Right lobe of liver (tissue), 6 donors: ENCODE data around the gene BANP. TPM values are rescaled to one million over a fixed set of nuclear protein-coding genes. Genes with fewer than 3 reads are reported as not detected.
"Not testable (repeated sequence)": the region's sequence is repeated elsewhere in the genome, so short reads cannot be mapped to it uniquely, and the experiment has no call there.

Experiments
- ATAC-seq, 4 donors: fragments of 200-7000 bp; cut with Tn5 transposase; one replicate each; pipeline ENCODE4 v1.9.1; 2020; ENCODE audit warnings: mild to moderate bottlenecking in 4 of 4, moderate library complexity in 4 of 4
- DNase-seq, 3 donors: peaks; one replicate each; pipeline ENCODE4 v3.0.0-alpha.2; 2020
- H3K27ac ChIP-seq, 3 donors: fragments of 200-600 bp; one replicate each; pipeline ENCODE4 v1.8.0; 2022
- H3K27me3 ChIP-seq, 2 donors: fragments of 200-600 bp; one replicate each; pipeline ENCODE4 v1.8.0; 2022
- H3K36me3 ChIP-seq, 4 donors: fragments of 200-600 bp; sonication (generic) in 1 of 4; one replicate each; pipeline versions ENCODE4 v1.5.1 to v1.8.0; 2017 to 2022; ENCODE audit warnings: control low read depth in 1 of 4
- H3K4me1 ChIP-seq, 4 donors: fragments of 200-600 bp; sonication (generic) in 1 of 4; one replicate each; pipeline versions ENCODE4 v1.5.1 to v1.8.0; 2017 to 2022; ENCODE audit warnings: control low read depth in 1 of 4
- H3K4me3 ChIP-seq, 3 donors: fragments of 200-600 bp; one replicate each; pipeline ENCODE4 v1.8.0; 2022
- H3K9me3 ChIP-seq, 4 donors: fragments of 200-600 bp; sonication (generic) in 1 of 4; one replicate each; pipeline versions ENCODE4 v1.5.1 to v1.8.0; 2017 to 2022; ENCODE audit warnings: control low read depth in 1 of 4
- CTCF ChIP-seq, 4 donors: fragments of 200-600 bp in 3 of 4; fragments of 450-650 bp in 1 of 4; IDR thresholded peaks; one replicate each; pipeline versions ENCODE4 v1.5.1 to v1.8.0; 2016 to 2022; ENCODE audit warnings: antibody characterized with exemption in 4 of 4, mild to moderate bottlenecking in 2 of 4
- POLR2A ChIP-seq: fragments of 450-650 bp; IDR thresholded peaks from one replicate; pipeline ENCODE4 v1.6.1; 2017; ENCODE audit warnings: antibody characterized with exemption, mild to moderate bottlenecking
- WGBS: methylation state at CpG from one replicate; pipeline ENCODE4 v1.1.6; 2018; ENCODE audit warnings: low coverage, low lambda C conversion rate; ENCODE audit not compliant: insufficient coverage; ENCODE audit errors: missing lambda C conversion rate; 5-methylcytosine and 5-hydroxymethylcytosine counted together
- intact Hi-C, 2 donors: fragments of 100-400 bp; cut with DNase I; formaldehyde crosslinking; loops; one replicate each; pipeline versions ENCODE4 v1.11.2 to v1.14.1; 2022
- total RNA-seq, 6 experiments: library from RNA; depleted of rRNA in 2 of 6; stranded (reverse); fragments of >200 nt in 2 of 6; fragmentation: NEBNext Ultra II Directional in 3 of 6; extraction: Animal tissue kit (Norgen Biotek cat#: 25700) in 3 of 6; gene quantifications; one replicate each; pipeline versions ENCODE4 v1.1.0 to v1.2.4, GENCODE V29; 2016 to 2023
- donor health status: DM: no; HTN: yes; CAD: no.
- donor health status: DM: no; HTN: no; CAD: no.
- donor health status: DM: no; HTN: no; CAD: no.
- donor health status: DM: no; HTN: yes; CAD: no.
- donor health status: DM: no; HTN: yes; CAD: no.

BANP gene
- total RNA-seq, 6 experiments from 2014 or later = 11.2 to 20.7 (median 18.8) TPM

DNA sequence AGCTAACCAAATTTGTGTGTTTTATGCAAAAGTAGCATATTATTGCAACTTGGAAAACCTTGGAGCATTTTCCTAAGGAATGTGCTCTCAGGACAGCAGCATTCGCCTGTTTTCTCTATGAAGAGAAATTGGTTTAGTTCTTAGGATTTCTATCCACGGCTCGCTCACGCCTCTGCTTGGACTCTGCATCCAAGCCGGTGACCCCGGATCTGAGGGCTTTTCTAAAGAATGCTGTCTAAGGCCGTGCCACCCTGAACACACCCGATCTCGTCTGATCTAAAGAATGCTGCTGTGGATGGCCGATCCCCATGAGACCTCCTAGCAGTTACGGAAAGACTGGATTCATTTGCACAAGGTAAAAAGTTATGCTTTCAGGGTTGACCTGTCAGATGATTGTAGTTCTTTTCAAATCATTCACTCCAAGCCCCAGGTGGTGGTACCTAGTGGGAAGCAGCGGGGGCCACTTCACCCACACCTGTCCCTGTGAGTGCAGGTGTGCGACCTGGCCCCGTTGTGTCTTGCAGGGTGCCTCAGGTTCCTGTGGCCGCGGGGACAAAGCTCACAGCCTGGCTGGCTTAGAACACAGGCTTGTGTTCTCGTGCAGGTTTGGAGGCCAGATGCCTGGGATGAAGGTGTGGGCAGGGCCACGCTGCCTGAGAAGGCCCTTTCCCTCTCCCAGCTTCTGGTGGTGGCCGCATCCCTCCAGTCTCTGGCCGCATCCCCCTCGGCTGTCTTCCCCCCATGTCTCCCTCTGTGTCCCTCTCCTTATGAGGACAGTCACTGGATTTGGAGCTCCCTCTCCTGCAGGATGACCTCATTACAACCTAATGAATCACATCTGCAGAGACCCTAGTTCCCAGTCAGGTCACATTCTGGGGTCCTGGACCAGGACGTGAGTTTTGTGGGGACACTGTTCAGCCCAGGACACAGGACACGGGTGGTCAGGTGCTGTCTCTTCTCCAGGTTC, 71.1 kb downstream of the BANP start:
- intact Hi-C loops = no loop called here
- Histone ChIP-seq H3K27ac (no peak overlapping the region), H3K27me3 (no peaks in the 10 kb centered on the region), H3K4me3 (no peak overlapping the region), H3K36me3 (peaks cover 0 to 13% (median under 1%) of the 10 kb centered on the region in 4 donors), H3K9me3 (no peaks in the 10 kb centered on the region), H3K4me1 (no peaks in the 10 kb centered on the region)
- ATAC-seq = no peak
- TF ChIP-seq CTCF (IDR thresholded peaks at IDR 0.05) (no peak), POLR2A (no peak)
- DNase-seq = peak in 1 of 3 donors; percentile 32
- WGBS = 95% methylated on average over 14 of the region's 23 CpGs

DNA sequence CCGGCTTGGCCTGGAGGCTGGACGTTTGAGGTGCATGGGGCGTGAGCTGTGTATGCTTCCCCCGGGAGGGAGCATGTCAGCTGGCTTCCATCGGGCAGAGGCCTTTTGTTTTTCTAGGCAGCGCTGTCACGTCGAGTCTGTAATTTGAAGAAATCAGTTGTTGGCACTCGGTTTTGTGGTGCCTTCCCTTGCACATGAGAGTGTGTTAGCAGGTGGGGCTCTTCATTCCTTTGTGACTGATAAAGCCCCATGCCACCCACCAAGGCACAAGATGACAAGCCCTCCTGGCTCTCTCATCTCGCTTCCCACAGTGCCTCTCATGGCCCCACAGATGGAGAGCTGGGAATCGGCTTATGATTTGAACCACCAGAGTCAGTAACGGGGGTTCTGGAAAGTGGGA, 72.1 kb downstream of the BANP start:
- Histone ChIP-seq H3K9me3 (no peaks in the 10 kb centered on the region), H3K27me3 (no peaks in the 10 kb centered on the region), H3K4me3 (no peak overlapping the region), H3K36me3 (peaks cover 0 to 21% (median under 1%) of the 10 kb centered on the region in 4 donors), H3K4me1 (no peaks in the 10 kb centered on the region), H3K27ac (no peak overlapping the region)
- TF ChIP-seq POLR2A (no peak), CTCF (IDR thresholded peaks at IDR 0.05) (no peak)
- 100% methylated on average over 4 of the region's 12 CpGs for WGBS
- DNase-seq = no peak
- intact Hi-C loops = no loop called here
- ATAC-seq = no peak

- TF ChIP-seq CTCF (IDR thresholded peaks at IDR 0.05) (no peak), POLR2A (no peak)
- peak in 1 of 3 donors; percentile 20 for DNase-seq
Measured at GRCh38 chr16:88023786-88024185, 72.6 kb downstream of the BANP start.

DNA sequence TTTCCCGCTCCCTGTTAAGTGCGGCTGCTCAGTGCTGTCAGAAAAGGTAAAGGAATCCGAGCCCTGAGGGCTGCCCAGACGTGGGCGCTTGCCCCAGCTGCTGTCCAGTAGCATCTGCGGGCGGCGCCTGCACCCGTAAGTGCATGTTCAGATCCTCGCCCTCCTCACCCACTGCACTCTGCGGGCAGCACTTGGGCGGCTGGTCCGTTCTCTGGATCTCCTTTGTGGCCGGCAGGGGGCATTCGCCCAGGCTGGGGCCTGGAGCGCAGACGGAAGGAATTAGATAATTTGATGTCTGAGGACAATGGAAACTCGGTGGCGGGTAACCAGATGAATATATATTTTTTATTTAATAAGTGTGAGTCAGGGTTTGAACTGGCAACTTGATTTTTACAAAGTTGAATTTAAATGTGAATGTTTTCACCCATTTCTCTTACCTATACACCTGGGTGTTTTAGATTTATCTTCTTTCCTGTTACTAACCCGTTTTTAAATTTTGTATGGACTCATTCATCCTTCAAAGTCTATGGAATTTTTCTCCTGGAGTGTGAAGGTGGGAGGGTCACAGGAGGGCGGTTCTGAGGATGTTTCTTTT, 73.4 kb downstream of the BANP start:
- ATAC-seq = peak; percentile 36 to 58 (median 48)
- H3K4me1 ChIP-seq, H3K27ac ChIP-seq, H3K9me3 ChIP-seq, intact Hi-C loops, H3K27me3 ChIP-seq, H3K4me3 ChIP-seq: not testable (repeated sequence)
- peak; percentile 15 to 32 (median 23) for TF ChIP-seq CTCF (IDR thresholded peaks at IDR 0.05)
- H3K36me3 ChIP-seq = peaks cover 0 to 21% (median under 1%) of the 10 kb centered on the region in 4 donors
- WGBS = 88% methylated on average over 19 of the region's 21 CpGs
- peak in 1 of 3 donors; percentile 32 for DNase-seq

More at GRCh38 chr16:88023786-88024185, 72.6 kb downstream of the BANP start:
- 100% methylated on average over 2 of the region's 16 CpGs for WGBS
- H3K36me3 ChIP-seq = peaks cover 0 to 21% (median under 1%) of the 10 kb centered on the region in 4 donors
- no peaks in the 10 kb centered on the region for H3K9me3 ChIP-seq
- no peak for ATAC-seq
- no peaks in the 10 kb centered on the region for H3K4me1 ChIP-seq
- H3K4me3 ChIP-seq = no peak overlapping the region
- no peak overlapping the region for H3K27ac ChIP-seq
- intact Hi-C loops = no loop called here
- no peaks in the 10 kb centered on the region for H3K27me3 ChIP-seq

DNA sequence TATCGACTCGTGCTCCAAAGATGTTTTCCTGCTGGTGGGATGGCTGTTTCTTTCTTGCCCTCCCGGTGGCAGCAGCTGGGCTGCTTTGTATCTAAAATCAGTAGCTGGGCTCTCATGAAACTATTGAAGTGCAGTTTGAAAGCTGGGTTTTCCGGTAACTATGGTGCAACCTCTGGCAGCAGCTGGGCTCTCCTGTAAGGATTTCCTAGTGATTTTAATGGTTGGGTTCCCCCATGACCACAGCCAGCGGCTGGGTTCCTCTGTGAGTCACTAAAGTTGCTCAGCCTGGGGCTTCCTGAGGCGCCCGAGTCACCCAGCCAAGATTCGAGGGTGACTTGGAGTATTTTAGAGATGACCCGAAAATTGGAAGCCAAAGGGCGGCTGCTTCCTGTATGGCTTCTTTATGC, 73.9 kb downstream of the BANP start:
- peaks cover 0 to 20% (median under 1%) of the 10 kb centered on the region in 4 donors for H3K36me3 ChIP-seq
- DNase-seq, H3K4me3 ChIP-seq, H3K27ac ChIP-seq, intact Hi-C loops, H3K27me3 ChIP-seq, H3K4me1 ChIP-seq, H3K9me3 ChIP-seq: not testable (repeated sequence)
- peak in 3 of 4 donors; percentile 21 to 63 (median 26) for ATAC-seq
- 35% methylated on average over 8 of the region's 10 CpGs for WGBS

- H3K27ac ChIP-seq, H3K4me3 ChIP-seq, intact Hi-C loops, H3K27me3 ChIP-seq, DNase-seq, H3K4me1 ChIP-seq, H3K9me3 ChIP-seq, ATAC-seq: not testable (repeated sequence)
- H3K36me3 ChIP-seq = peaks cover 0 to 19% (median under 1%) of the 10 kb centered on the region in 4 donors
- WGBS = 93% methylated on average over 11 of the region's 24 CpGs
Measured at GRCh38 chr16:88025828-88026555, 74.8 kb downstream of the BANP start.
